GM12878 (cell line): Measurements from ENCODE around the gene PSMD3. TPM values are rescaled to one million over a fixed set of nuclear protein-coding genes. Genes with fewer than 3 reads are reported as not detected.
"Not testable (repeated sequence)": the region's sequence is repeated elsewhere in the genome, so short reads cannot be mapped to it uniquely, and the experiment has no call there.

Experiments
- ATAC-seq: fragments of 200-7000 bp; cut with Tn5 transposase; 3 replicates; pipeline ENCODE4 v1.9.1; 2020; ENCODE audit warnings: mild to moderate bottlenecking, moderate library complexity
- BruUV-seq: library from RNA; stranded (reverse); fragments of 400-500 nt; replicated peaks from 2 replicates; lab custom pipeline; 2021; lab: Mats Ljungman, UMichigan
- CTCF ChIA-PET: fragments of 300-600 bp; sonication (Branson Sonifier 250); formaldehyde crosslinking; extraction: SDS; loops from one replicate; lab custom pipeline; 2021; ENCODE audit warnings: inconsistent platforms; lab: Yijun Ruan, JAX
- POLR2A ChIA-PET: fragments of 350-600 bp; formaldehyde crosslinking; extraction: SDS; loops from one replicate; lab custom pipeline; 2021; ENCODE audit warnings: inconsistent platforms; lab: Charles Lee
- RAD21 ChIA-PET: fragments of 300-600 bp; sonication (Branson Sonifier 250); formaldehyde crosslinking; loops from one replicate; lab custom pipeline; 2023; ENCODE audit warnings: antibody characterized with exemption; ENCODE audit not compliant: unreplicated experiment; lab: Charles Lee
- SMC1A ChIA-PET: fragments of 300-600 bp; sonication (Branson Sonifier 250); formaldehyde crosslinking; loops from one replicate; lab custom pipeline; 2023; ENCODE audit not compliant: unreplicated experiment, uncharacterized antibody; lab: Charles Lee
- DNase-seq: peaks from one replicate; pipeline ENCODE4 v3.0.0-alpha.2; 2011; ENCODE audit warnings: low read depth, low spot score
- FAIRE-seq: peaks from 3 replicates; lab custom pipeline; 2011; peaks lifted over from hg19 to GRCh38; lab: Jason Lieb, UNC
- H2AFZ ChIP-seq: 2 replicates; pipeline ENCODE4 v1.6.0; 2011; ENCODE audit warnings: low read depth, low read length, control low read depth; ENCODE audit not compliant: control insufficient read depth
- H3K27ac ChIP-seq: 2 replicates; pipeline ENCODE4 v1.5.1; 2011; ENCODE audit warnings: control low read depth; ENCODE audit not compliant: control insufficient read depth, insufficient read depth
- H3K27me3 ChIP-seq, 2 experiments: replicated peaks in 1 of 2; 2 replicates each; pipeline versions ENCODE4 v1.6.0 to v1.6.1; 2011; ENCODE audit warnings: low read length in 1 of 2; ENCODE audit not compliant: control insufficient read depth in 2 of 2, insufficient read depth in 2 of 2
- H3K36me3 ChIP-seq, 2 experiments: 2 replicates each; pipeline ENCODE4 v1.5.1; 2011; ENCODE audit warnings: low read length in 1 of 2; ENCODE audit not compliant: control insufficient read depth in 2 of 2, insufficient read depth in 2 of 2
- H3K4me1 ChIP-seq: 2 replicates; pipeline ENCODE4 v1.6.1; 2011; ENCODE audit warnings: mild to moderate bottlenecking, low read length, moderate library complexity, mixed read lengths; ENCODE audit not compliant: control insufficient read depth, insufficient read depth
- H3K4me2 ChIP-seq: 2 replicates; pipeline ENCODE4 v1.6.0; 2011; ENCODE audit warnings: control low read depth; ENCODE audit not compliant: control insufficient read depth, insufficient read depth
- H3K4me3 ChIP-seq: fragments of 200-600 bp; sonication (generic); 2 replicates; pipeline ENCODE4 v1.5.1; 2016
- H3K79me2 ChIP-seq: 2 replicates; pipeline ENCODE4 v1.6.0; 2011; ENCODE audit warnings: low read length; ENCODE audit not compliant: control insufficient read depth, insufficient read depth
- H3K9ac ChIP-seq: 2 replicates; pipeline ENCODE4 v1.8.0; 2011; ENCODE audit warnings: low read length, control low read depth, mixed read lengths; ENCODE audit not compliant: control insufficient read depth, insufficient read depth
- H3K9me3 ChIP-seq: replicated peaks from 3 replicates; pipeline ENCODE4 v1.5.1; 2011; ENCODE audit warnings: mild to moderate bottlenecking, low read length; ENCODE audit not compliant: control insufficient read depth, insufficient read depth
- H4K20me1 ChIP-seq: 2 replicates; pipeline ENCODE4 v1.6.0; 2011; ENCODE audit not compliant: control insufficient read depth, insufficient read depth
- E2F8 ChIP-seq: fragments of 450-650 bp; IDR thresholded peaks from 2 replicates; pipeline ENCODE4 v1.6.1; 2018; ENCODE audit warnings: mild to moderate bottlenecking, low read depth, moderate library complexity; ENCODE audit not compliant: partially characterized antibody
- PAX8 ChIP-seq: fragments of 450-650 bp; IDR thresholded peaks from 2 replicates; pipeline ENCODE4 v1.6.1; 2017; ENCODE audit warnings: mild to moderate bottlenecking, moderate library complexity
- REST ChIP-seq: IDR thresholded peaks from 2 replicates; pipeline ENCODE4 v1.6.1; 2012; ENCODE audit warnings: mild to moderate bottlenecking, low read depth, low read length
- SREBF1 ChIP-seq: IDR thresholded peaks from 2 replicates; pipeline ENCODE4 v1.6.1; 2012; ENCODE audit warnings: mild to moderate bottlenecking, low read length
- WGBS: methylation state at CpG from one replicate; pipeline ENCODE4 v1.1.6; 2016; ENCODE audit warnings: low lambda C conversion rate; ENCODE audit not compliant: insufficient replicate concordance, insufficient coverage; ENCODE audit errors: missing lambda C conversion rate; 5-methylcytosine and 5-hydroxymethylcytosine counted together
- in situ Hi-C: fragments of 300-500 bp; cut with MboI; formaldehyde crosslinking; loops from 9 replicates; pipeline ENCODE4 v1.14.3; 2018; ENCODE audit warnings: mixed read lengths
- intact Hi-C: fragments of 100-400 bp; cut with micrococcal nuclease; formaldehyde crosslinking; loops from one replicate; pipeline ENCODE4 v1.14.2; 2022; ENCODE audit not compliant: unreplicated experiment
- polyA plus RNA-seq, 11 experiments: library from polyadenylated mRNA; depleted of rRNA in 4 of 11; unstranded in 6 of 11; stranded (reverse) in 5 of 11; fragments of >200 nt; fragmentation: Nextera tagmentation in 4 of 11; fragmentation: Illumina TruSeq in 1 of 11; extraction: Ambion mirVana in 4 of 11; extraction: Trizol in 1 of 11; gene quantifications; 1 replicate in 1 of 11; 2 replicates in 10 of 11; pipeline versions ENCODE4 v1.2.1 to v1.2.3, GENCODE V29; 2011 to 2016; ENCODE audit warnings: inconsistent platforms in 2 of 11, missing spikeins in 2 of 11, low read depth in 1 of 11
- total RNA-seq, 4 experiments: library from RNA; depleted of rRNA in 3 of 4; stranded (reverse); fragments of >200 nt in 3 of 4; fragmentation: Illumina TruSeq in 1 of 4; extraction: Trizol in 1 of 4; gene quantifications; 2 replicates each; pipeline versions ENCODE4 v1.2.1 to v1.2.3, GENCODE V29; 2013 to 2021
- TF ChIP-seq, protein P1 (sequence below): fragments of 450-650 bp; IDR thresholded peaks from 2 replicates; pipeline ENCODE4 v1.6.1; 2014; ENCODE audit warnings: mild to moderate bottlenecking

The PSMD3 gene
- total and polyA plus RNA-seq, 10 of the 15 experiments (the other 5 are each of a cell fraction or from before 2014, with no cell fraction given): 2.2 to 192 (median 129) TPM

DNA sequence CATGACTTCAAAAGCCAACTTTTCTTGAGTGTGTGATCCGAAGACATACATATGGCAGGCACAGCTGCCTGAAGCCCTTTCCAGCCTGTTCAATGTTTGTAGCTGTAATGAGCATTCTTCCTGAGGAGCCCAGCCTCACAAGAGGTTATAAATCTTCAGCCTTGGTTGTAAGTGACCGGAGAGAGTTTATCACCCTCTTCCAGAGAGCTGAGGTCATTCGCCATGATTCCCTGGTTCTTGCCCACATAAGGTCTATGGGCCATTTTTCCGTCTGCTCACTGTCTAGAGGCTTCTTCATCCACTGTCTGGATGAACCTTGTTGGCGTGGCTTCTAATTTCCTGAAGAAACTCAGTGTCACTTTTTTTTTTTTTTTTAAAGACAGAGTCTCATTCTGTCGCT is 24.9 kb downstream of the PSMD3 start:
- ChIA-PET POLR2A (no interaction called here), RAD21 (no interaction called here), CTCF (interaction anchor here (1.2 kb wide), 3 partner anchors 8 to 382 kb away, joined by 3 read pairs; no protein-coding TSS in a partner anchor), SMC1A (interaction anchor here (0.9 kb wide), 1 partner anchor 25 kb away, joined by 3 read pairs; the partner anchor contains the start of gene PSMD3)
- in situ Hi-C loops (loop anchor here (25.0 kb wide), 1 partner anchor 282 kb away; the partner anchor contains the start of gene CDC6), intact Hi-C loops (no loop called here)
- Histone ChIP-seq H3K36me3 (no peaks in the 10 kb centered on the region), H3K27ac (no peak overlapping the region), H3K4me1 (no peaks in the 10 kb centered on the region), H2AFZ (no peak overlapping the region), H3K27me3 (no peaks in the 10 kb centered on the region), H3K79me2 (no peaks in the 10 kb centered on the region), H3K4me3 (no peak overlapping the region), H3K9me3 (no peaks in the 10 kb centered on the region), H4K20me1 (no peaks in the 10 kb centered on the region), H3K9ac (no peak overlapping the region), H3K4me2 (no peak overlapping the region)
- no TSS peak for BruUV-seq
- FAIRE-seq: no peak
- no peak for TF ChIP-seq SREBF1
- TF ChIP-seq, protein P1, sequence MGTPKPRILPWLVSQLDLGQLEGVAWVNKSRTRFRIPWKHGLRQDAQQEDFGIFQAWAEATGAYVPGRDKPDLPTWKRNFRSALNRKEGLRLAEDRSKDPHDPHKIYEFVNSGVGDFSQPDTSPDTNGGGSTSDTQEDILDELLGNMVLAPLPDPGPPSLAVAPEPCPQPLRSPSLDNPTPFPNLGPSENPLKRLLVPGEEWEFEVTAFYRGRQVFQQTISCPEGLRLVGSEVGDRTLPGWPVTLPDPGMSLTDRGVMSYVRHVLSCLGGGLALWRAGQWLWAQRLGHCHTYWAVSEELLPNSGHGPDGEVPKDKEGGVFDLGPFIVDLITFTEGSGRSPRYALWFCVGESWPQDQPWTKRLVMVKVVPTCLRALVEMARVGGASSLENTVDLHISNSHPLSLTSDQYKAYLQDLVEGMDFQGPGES: no peak
- TF ChIP-seq PAX8: no peak
- TF ChIP-seq REST: no peak
- no peak for TF ChIP-seq E2F8
- DNase-seq: no peak
- 41% methylated on average over 6 of the region's 6 CpGs for WGBS
- ATAC-seq: no peak

- H3K27ac ChIP-seq, H3K36me3 ChIP-seq, H3K4me3 ChIP-seq, H3K4me2 ChIP-seq, H2AFZ ChIP-seq, SMC1A ChIA-PET, RAD21 ChIA-PET, H3K9me3 ChIP-seq, FAIRE-seq, ATAC-seq, H3K27me3 ChIP-seq, H3K79me2 ChIP-seq, DNase-seq, BruUV-seq, POLR2A ChIA-PET, H4K20me1 ChIP-seq, H3K4me1 ChIP-seq, H3K9ac ChIP-seq: not testable (repeated sequence)
- WGBS: 80% methylated on average over 37 of the region's 38 CpGs
- CTCF ChIA-PET: interaction anchor here (0.9 to 5.9 kb wide), 3 partner anchors 64 to 75 kb away, joined by 5 to 33 read pairs (median 6); no protein-coding TSS in a partner anchor
- intact Hi-C loops (loop anchor here (5.0 kb wide), 1 partner anchor 156 kb away; no protein-coding TSS in a partner anchor), in situ Hi-C loops (loop anchor here (5.0 to 25.0 kb wide), 2 partner anchors 151 to 276 kb away; partner anchors contain the start of gene CDC6)
Measured at GRCh38 chr17:40010946-40011500, 30.4 kb downstream of the PSMD3 start.
